SW480 (cell line): ENCODE measurements around the gene ATP11B.

Source experiments
- DNase-seq: peaks from one replicate; pipeline ENCODE4 v3.0.0-alpha.2; 2016; ENCODE audit warnings: low spot score

The ATP11B gene

DNA sequence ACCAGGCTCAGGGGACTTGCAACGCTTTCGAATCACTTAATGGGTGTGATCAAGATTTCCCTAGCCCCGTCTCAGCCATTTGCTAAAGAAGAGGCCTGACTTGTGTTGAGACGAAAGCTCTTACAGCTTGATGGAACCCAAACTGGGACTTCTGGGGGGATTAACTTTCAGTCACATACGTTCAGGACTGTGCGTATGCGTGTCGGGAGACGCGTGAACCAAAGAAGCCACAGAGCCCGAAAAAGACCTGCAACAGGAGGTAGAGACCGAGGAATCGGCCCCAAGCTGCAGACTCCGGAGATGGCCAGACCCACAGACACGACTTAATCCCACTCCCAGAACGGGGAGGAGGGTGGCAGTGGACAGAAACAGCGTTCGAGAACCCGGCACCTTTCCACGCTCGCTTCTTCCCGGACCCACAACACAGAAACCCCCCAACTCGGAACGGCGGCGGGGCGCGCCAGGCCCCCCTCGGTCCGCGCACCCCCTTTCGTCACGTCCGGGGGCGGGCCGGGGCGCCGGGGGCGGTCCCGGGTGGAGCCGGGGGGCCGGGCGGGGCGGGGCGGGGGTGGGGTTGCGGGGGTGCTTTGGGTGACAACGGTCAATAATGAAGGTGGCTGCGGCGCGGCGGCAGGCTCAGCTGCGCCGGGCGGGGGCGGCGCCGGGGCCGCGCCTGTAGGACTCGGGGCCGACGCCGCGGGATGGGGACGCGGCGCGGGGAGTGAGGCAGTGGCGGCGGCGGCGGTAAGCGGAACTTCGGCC, at the start of gene ATP11B:
TSS of gene ATP11B (plus strand) at position 604 of the 762 bp plus-strand sequence. CDS start 256 bp downstream, outside the sequence.
- DNase-seq = peak; percentile 78

DNA sequence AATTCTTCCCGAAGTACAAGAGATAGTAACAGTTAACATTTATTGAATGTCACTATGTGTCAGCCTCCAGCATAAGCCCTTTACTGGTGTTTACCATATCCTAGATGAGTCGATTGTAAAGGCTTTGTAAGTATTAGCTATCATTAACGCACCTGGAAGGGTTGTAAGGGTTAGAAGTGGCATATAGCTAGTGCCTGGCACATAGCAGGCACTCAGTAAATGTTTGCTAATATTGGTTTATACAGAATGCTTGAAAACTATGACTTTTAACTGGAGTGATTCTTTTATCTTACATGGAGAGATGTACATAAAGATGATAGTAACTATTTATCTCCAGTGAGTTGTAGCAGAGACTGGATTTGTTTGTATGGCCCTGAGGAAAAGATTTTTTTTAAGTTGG, 46.3 kb upstream of the ATP11B start:
- DNase-seq = no peak

DNA sequence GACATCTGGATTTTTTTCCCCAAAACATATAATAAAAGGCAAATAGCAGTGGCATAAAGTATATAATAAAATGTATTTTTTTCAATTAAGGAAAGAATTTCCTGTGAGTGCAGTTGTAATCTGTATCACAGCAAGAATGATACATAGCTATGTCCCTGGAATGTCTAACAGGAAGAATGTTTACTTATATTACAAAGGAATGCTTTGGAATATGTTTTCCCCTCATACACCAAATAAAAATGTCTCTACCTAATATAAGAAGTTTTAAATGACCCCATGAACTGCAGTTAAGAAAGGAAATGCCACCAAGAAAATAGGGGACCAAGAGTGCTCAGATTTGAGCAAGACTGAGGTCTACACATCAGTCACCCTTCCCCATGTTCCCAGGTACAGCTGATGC, 38.0 kb upstream of the ATP11B start:
- DNase-seq = no peak

DNA sequence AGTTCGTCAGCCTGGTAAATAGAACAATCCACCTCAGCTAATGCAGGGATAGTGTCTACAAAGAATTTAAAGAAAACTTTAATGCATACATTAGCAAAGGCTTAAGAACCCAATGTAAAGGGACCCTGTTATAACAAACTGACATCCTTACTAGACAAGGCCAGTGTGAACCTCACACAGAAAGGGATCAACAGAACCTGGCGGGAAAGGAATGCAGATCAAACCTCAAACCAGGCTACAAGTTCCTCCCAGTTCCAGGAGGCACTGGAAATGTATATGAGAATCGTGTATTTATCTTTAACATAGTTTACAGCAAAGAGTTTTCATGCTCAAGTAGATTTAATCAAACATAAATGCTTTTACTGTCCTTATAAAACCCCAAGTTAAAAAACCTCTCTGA, 37.6 kb upstream of the ATP11B start:
- no peak for DNase-seq

DNA sequence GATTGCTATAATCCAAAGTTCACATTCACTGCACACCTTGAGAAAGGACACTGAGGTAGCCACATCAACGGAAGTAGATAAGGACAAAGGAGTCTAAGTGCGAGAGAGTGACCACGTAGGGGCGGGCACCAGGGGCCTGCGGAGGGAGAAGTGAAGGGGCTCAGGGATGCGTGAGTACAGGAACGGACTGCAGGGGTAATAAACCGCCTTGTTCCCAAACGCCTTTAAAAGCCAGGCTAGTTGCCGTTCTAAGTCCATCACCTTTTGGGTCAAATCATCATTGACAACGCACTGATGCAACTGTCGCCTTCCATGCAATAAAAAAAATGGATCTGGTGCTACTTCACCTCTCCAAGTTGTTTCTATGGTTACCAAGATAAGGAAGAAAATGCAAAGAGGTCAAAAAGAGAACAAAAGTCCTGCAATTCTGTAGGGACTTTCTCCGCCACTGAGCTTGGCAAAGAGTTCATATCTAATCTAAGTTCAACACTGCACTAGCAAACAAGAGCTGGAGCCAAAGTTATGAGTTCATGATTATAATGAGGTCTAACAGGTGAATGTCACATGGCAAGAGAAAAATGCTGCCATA, 32.6 kb upstream of the ATP11B start:
- DNase-seq = no peak

DNA sequence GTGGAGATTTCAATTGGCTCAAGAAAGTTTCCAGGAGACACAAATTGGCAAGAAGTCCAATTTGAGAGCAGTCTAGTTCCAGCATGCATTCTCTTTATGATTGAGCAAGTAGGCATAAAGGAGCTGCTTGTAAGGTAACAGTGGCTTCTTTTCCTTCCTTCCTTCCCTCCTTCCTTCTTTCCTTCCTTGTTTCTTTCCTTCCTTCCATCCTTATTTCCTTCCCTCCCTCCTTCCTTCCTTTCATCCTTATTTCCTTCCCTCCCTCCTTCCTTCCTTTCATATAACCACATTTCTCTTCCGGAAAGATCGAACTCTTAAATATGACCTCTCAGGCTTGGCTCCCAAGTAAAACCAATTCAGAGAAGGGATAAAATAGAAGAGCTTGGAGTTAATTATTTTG, 29.4 kb upstream of the ATP11B start:
- no peak for DNase-seq

DNA sequence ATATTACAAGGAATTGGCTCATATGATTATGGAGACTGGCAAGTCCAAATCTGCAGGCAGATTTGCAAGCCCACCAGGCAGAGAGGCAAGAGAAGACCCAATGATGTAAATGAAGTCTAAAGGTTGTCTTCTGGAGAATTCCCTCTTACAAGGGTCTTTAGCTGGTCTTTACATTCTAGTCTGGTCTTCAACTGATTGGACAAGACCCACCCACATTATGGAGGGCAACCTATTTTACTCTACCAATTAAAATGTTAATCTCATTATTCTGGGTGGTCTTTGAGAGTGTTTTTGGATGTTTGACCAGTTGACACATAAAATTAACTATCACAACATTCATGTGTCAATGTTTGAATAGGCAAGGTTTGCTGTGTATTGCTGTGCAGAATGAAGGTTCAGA, 28.0 kb upstream of the ATP11B start:
- no peak for DNase-seq

DNA sequence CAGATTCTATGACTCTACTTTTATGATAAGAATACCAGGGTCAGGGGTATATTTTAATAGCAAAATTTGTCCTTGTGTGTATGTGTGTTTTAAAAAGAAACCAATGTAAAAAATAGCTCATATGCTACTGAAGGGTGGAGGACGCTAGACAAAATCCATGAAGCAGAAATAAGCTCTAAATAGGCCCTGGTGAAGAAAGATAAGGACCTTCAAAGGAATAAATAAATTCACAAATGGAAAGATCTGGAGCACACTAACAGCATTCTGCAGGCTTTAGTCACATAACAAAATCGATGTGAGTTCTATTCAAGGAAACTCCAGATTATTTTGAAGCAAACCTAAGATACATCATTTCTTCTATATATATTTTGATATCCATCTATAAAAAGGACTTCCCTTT, 27.2 kb upstream of the ATP11B start:
- no peak for DNase-seq

DNA sequence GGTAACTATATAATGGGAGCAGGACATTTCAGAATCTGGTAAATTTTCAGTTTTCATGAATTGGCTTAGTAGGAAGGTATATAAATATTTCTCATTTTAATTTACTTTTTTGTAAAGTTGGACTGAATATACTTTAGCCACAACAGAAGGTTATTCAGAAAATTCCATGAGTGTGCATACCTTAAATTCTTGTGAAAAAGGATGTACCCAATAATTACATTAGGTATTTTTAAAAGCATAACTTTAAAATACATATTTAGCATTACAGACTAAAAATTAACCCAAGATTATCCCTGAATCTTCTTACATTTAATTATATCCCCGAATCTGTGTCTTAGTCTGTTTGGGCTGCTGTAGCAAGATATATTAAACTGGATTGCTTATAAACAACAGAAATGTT, 24.9 kb upstream of the ATP11B start:
- no peak for DNase-seq

DNA sequence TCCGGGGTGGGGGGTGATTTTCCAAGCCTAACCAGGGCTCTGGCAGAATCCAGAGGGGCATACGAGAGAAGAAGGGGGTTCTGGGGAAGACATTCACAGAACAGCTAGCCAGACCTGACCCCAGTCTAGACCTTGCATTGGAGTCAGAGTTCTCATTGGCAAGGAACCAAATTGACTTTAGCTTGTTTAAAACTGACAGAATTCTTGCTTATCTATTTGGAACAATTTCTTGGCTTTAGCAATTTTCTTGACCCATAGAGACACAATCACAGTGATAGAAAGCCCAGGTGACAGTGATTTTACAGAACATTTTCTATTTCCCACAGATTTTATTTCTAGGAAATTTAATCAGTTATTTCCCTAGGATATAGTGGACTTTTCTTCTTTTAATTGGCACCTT, 23.6 kb upstream of the ATP11B start:
- DNase-seq = no peak

DNA sequence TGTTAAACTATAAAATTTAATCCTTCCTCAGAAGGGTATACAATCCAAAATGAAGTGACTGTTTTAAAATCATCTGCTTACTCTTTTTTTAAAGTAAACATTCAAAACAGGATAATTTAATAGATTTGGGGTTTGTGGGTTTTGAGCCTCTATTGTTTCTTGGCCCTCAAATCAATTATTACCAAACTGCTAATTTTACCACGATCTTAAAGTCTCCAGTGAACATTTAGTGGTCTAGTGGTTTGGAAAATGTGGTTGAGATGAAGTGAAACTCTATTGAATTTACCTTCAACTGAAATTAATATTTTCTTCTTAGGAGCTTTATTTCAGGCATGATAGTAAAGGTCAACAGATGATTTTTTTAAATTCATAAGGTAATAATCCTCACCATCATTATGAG, 11.2 kb upstream of the ATP11B start:
- no peak for DNase-seq

DNA sequence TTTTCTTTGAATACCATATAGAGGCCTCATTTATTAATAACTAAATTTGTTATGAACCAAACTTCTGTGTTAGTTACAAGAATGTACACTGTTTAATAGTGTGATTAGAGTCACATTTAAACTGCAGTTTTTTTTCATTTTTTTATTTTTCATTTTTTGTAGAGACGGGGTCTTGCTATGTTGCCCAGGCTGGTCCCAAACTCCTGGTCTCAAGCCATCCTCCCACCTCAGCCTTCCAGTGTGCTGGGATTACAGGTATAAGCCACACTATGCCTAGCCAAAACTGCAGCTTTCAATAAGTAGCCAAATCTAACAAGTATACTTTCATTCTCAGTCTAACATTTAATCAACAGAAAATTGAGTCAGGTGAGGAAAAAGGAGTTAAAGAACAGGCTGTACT, 10.2 kb upstream of the ATP11B start:
- no peak for DNase-seq

DNA sequence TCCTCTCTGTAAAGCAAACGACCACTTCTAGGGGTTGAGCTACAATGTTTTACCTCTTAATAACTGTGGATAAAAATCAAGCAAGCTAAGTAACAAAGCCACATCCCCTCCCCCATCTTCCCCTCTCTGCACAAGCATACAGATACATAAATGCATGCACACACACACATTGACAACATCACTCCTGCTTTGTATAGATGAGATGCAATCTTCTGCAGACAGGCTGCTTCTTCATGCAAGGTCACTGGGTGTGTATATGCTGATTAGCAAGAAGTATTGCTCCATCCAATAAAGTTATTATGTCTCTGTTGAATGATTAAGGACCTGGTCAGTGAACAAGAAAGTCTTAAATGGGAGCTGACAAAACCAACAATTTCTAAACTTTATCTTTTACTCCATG, 8.8 kb upstream of the ATP11B start:
- no peak for DNase-seq

DNA sequence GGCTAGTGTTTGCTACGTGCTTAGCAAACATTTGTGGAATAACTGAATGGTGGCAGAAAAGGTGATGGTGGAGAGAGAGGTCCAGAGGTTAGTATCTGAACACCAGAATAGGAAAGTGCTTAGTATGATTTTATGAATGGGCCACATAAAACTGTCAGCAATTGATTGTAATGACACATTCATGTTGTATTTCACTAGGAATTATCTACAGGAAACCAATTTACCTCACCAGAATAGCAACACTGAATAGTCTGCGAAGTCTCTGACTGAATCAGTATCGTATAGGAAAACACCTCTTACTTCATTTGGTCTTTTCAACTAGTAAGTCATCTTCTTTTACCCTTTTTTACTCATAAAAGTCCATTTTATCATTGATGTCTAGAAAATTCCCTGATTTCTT, 8.2 kb upstream of the ATP11B start:
- DNase-seq = no peak

DNA sequence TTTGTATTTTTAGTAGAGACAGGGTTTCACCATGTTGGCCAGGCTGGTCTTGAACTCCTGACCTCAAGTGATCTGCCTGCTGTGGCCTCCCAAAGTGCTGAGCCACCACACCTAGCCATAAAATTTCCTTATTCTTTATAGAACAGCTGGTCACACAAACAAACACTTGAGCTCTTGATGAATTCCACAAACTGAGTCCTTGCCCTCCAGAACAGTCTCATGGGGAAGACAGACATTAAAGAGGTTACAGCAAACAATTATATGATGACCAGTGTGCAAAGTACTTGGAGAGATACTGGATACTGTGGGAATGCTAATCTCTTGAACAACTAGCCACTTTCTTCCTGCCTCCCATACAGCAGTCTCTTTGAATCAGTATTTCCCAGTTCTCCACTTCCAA, 7.5 kb upstream of the ATP11B start:
- no peak for DNase-seq

DNA sequence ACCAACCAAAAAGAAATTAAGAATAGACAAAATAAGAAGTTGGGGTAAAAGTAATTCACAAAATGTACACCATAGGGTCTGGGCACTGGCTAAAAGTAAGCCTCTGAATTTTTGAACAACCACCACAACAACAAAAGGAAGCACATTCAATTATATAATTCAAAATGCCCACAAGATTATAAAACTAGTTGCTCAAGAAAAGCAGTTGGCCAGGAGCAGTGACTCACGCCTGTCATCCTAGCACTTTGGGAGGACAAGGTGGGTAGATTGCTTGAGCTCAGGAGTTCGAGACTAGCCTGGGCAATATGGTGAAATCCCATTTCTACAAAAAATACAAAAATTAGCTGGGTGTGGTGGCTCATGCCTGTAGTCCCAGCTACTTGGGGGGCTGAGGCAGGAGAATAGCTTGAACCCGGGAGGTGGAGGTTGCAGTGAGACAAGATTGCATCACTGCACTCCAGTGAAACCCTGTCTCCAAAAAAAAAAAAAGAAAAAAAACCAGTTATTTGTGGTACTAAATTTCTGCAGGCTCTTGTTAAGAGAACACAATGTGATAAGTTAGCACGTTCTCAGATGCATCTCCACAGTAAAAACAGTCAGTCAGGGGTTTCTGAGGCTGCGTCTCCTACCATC, 6.6 kb upstream of the ATP11B start:
- no peak for DNase-seq

DNA sequence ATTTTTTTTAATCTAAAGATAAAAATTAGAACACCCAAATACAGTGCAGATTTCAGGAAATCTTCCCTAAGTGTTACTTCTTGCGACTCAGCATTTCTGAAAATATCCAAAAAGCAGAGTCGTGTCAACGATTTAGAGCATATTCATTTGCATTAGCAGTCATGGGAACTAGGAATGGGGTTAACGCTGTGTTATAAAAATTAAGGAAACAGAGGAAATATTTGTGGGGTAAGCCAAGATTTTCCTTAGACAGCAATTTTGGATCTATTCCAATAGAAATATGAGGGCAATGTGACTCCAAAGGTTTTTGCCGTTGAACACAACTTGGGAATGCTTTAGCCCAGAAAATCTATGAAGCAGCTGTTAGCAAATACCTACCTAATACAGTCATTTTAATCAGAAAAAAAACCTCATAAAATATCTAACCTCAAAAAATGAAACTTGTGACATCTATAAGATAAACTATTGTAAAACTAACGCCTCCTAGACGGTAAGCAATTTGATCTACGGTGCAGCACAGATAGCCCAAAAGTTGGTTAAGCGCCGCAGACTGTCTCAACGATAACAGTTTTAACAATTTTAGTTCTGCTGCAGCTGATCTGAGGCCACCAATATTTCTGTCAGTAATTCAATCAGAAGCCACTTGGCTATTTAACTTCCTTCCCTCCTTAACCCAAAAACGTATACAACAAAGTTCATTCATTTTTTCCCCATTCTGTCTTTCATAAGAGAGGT, 5.8 kb upstream of the ATP11B start:
- no peak for DNase-seq

DNA sequence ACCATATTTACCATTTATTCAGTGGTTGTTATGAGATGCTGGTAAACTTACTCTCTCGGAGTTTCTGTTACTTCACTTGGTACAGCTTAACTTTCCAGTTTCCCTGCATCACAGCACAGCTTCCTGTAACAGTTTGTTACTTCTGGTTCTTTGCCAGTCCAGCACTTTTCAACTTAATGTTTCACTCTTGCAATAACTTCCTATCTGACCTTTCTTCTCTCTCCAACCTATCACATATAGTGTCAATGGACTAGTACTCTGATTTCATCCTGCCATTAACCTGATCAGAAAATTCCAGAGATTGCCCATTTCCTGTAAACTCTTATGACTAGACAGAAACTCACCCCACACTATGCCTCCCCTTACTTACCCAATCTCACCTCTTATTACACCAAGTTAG, 3.9 kb upstream of the ATP11B start:
- DNase-seq = no peak

DNA sequence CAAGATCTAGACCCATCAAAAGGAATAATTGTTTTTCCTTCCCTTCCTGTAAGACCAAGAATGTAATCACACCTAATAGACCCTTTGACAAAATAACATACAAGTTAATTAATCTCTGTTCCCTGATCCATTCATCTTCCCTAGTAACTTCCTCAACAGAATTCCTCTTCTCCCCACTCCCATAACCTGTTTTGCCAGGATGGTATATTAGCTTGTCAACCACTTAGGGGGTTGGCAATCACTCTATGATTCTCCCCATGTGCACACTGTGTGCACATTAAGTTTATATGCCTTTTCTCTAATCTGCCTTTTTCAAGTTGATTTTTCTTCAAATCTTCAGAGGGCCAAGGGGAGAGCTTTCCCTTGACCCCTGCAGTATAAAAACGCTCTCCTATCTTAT, 2.7 kb upstream of the ATP11B start:
- no peak for DNase-seq

DNA sequence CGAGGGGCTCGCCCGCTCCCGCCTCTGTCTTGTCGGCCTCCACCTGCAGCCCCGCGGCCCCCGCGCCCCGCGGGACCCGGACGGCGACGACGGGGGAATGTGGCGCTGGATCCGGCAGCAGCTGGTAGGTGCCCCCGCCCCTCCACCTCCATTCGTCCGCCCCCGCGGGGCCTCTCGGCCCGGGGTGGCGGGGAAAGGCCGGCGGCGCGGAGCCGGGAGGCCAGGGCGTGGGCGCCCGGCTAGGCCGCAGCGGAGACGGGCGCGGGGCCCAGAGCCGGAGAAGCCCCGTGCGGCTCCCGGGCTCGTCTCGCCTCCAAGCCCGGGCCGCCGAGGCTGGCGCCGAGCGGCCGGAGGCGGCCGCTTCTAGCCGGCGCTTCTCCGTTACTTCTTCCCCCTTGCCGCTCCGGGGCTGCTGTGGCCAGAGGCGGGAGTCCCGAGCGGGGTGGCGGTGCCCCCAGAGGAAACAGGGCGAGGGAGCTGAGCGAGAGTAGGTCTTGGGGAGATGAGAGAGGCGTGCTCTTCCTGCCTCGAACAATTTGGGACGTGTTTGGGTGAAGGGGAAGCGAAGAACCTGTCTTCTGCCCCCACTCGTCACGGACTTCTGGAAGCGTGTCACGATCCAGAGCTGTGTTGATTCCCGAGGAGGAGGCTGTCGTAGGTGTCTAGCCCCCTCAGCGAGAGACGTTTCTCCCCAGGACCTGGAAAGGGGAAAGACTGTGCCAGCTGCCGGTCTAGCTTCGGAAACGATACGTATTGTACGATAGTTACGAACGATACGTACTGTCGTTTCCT, 555 bp downstream of the ATP11B start:
- DNase-seq = peak; percentile 58

DNA sequence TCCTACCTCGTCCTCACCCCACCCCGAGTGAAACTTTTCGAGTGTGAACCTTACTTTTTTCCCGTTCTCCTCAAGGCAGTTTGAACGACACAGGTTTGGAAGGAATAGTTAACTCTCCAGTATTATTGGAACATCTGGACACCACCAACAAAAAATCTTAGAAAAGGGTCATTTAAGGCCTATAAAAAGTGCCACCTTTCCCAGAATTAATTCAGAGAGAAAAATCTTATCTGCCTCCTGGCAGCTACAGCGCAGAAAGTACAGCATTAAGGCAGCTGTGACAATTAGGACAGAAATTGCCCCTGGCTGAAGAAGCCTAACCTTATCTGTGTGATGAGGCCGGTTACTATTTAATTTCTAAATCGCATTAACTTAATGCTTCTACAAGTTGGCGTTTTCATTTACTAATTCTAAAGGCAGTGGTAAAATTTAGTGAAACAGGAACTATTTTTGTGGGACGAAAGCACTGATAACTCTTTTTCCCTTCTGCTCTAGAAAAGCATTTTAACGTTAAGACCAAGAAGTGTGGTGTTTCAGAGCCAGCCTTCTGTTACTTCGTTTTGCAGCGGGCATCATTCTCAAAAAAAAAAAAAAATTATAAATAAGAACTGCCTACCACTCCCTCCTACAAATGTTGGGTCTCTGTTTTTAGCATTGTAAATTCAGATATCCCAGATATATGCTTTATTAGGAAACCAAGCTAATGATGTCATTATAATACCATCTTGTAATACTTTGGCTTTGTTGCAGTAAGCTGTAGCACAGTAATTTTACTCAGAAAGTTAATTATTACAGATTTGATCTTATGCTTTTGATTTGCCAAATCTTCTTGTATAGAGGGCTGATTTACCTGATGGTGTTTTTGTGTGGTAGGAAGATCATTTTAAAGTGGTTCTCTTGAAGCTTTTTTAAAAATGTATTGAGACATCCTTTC, 1.4 kb downstream of the ATP11B start:
- no peak for DNase-seq
